Calu3 (cell line): ENCODE data around the gene GUCY2D. TPM values are rescaled to one million over a fixed set of nuclear protein-coding genes. Genes with fewer than 3 reads are reported as not detected.

Experiments used
- BruUV-seq: library from RNA; stranded (reverse); fragments of 400-500 nt; replicated peaks from 2 replicates; lab custom pipeline; 2021; lab: Mats Ljungman, UMichigan
- CTCF ChIA-PET: fragments of 300-600 bp; sonication (Branson Sonifier 250); formaldehyde crosslinking; loops from one replicate; lab custom pipeline; 2022; ENCODE audit warnings: antibody characterized with exemption; lab: Charles Lee
- DNase-seq: peaks from one replicate; pipeline ENCODE4 v3.0.0; 2022
- H3K27ac Mint-ChIP-seq: one replicate; pipeline ENCODE4 v1.8.0; 2022; ENCODE audit warnings: mixed read lengths; ENCODE audit not compliant: unreplicated experiment
- H3K27me3 Mint-ChIP-seq: one replicate; pipeline ENCODE4 v1.8.0; 2022; ENCODE audit warnings: mixed read lengths; ENCODE audit not compliant: unreplicated experiment
- H3K36me3 Mint-ChIP-seq: one replicate; pipeline ENCODE4 v1.8.0; 2022; ENCODE audit warnings: mild to moderate bottlenecking, moderate library complexity, mixed read lengths; ENCODE audit not compliant: insufficient read depth, unreplicated experiment
- H3K4me1 Mint-ChIP-seq: one replicate; pipeline ENCODE4 v1.8.0; 2022; ENCODE audit warnings: mild to moderate bottlenecking, low read depth, mixed read lengths; ENCODE audit not compliant: unreplicated experiment
- H3K4me3 Mint-ChIP-seq: one replicate; pipeline ENCODE4 v1.8.0; 2022; ENCODE audit warnings: mild to moderate bottlenecking, low read depth, moderate library complexity, mixed read lengths; ENCODE audit not compliant: unreplicated experiment
- H3K9me3 Mint-ChIP-seq: one replicate; pipeline ENCODE4 v1.8.0; 2022; ENCODE audit warnings: low read depth, mixed read lengths; ENCODE audit not compliant: unreplicated experiment
- intact Hi-C: fragments of 100-400 bp; cut with micrococcal nuclease; formaldehyde crosslinking; loops from one replicate; pipeline ENCODE4 v1.10.0; 2022; ENCODE audit not compliant: unreplicated experiment
- total RNA-seq: library from RNA; stranded (reverse); gene quantifications from 2 replicates; pipeline ENCODE4 v1.2.3, GENCODE V29; 2022
- TF ChIP-seq, protein P1 (sequence below): fragments of 200-600 bp; IDR thresholded peaks from one replicate; pipeline ENCODE4 v1.8.0; 2022; ENCODE audit warnings: antibody characterized with exemption; ENCODE audit not compliant: unreplicated experiment

GUCY2D gene
- total RNA-seq, 1 experiment from 2014 or later = not detected

DNA sequence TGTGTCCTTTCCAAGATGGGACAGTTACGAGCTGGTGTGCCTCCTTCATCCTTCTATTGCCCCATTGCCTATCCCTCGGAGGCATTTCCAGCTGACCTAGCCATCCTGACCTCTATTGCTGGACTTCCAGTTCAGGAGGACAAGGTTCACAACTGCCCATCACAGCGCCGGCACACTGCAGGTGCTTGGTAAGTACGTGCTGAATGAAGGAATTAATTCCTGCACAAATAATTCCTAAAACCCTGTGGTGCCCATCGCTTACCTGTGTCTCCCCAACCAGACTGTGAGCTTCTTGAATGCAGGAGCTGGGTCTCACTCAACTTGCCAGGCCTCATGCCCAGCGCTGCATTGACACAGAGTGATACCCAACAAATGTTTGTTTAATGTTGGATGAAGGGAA, 49.4 kb downstream of the GUCY2D start:
- no peak overlapping the region for H3K27ac Mint-ChIP-seq
- H3K4me3 Mint-ChIP-seq = no peak overlapping the region
- peaks cover 5% of the 10 kb centered on the region for H3K4me1 Mint-ChIP-seq
- intact Hi-C loops = no loop called here
- TF ChIP-seq, protein P1, sequence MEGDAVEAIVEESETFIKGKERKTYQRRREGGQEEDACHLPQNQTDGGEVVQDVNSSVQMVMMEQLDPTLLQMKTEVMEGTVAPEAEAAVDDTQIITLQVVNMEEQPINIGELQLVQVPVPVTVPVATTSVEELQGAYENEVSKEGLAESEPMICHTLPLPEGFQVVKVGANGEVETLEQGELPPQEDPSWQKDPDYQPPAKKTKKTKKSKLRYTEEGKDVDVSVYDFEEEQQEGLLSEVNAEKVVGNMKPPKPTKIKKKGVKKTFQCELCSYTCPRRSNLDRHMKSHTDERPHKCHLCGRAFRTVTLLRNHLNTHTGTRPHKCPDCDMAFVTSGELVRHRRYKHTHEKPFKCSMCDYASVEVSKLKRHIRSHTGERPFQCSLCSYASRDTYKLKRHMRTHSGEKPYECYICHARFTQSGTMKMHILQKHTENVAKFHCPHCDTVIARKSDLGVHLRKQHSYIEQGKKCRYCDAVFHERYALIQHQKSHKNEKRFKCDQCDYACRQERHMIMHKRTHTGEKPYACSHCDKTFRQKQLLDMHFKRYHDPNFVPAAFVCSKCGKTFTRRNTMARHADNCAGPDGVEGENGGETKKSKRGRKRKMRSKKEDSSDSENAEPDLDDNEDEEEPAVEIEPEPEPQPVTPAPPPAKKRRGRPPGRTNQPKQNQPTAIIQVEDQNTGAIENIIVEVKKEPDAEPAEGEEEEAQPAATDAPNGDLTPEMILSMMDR = no peak
- no peaks in the 10 kb centered on the region for H3K9me3 Mint-ChIP-seq
- no TSS peak for BruUV-seq
- H3K36me3 Mint-ChIP-seq = no peaks in the 10 kb centered on the region
- CTCF ChIA-PET = interaction anchor here (1.3 kb wide), 1 partner anchor 22 kb away, joined by 10 read pairs; no protein-coding TSS in a partner anchor
- peaks cover 17% of the 10 kb centered on the region for H3K27me3 Mint-ChIP-seq
- DNase-seq = no peak

DNA sequence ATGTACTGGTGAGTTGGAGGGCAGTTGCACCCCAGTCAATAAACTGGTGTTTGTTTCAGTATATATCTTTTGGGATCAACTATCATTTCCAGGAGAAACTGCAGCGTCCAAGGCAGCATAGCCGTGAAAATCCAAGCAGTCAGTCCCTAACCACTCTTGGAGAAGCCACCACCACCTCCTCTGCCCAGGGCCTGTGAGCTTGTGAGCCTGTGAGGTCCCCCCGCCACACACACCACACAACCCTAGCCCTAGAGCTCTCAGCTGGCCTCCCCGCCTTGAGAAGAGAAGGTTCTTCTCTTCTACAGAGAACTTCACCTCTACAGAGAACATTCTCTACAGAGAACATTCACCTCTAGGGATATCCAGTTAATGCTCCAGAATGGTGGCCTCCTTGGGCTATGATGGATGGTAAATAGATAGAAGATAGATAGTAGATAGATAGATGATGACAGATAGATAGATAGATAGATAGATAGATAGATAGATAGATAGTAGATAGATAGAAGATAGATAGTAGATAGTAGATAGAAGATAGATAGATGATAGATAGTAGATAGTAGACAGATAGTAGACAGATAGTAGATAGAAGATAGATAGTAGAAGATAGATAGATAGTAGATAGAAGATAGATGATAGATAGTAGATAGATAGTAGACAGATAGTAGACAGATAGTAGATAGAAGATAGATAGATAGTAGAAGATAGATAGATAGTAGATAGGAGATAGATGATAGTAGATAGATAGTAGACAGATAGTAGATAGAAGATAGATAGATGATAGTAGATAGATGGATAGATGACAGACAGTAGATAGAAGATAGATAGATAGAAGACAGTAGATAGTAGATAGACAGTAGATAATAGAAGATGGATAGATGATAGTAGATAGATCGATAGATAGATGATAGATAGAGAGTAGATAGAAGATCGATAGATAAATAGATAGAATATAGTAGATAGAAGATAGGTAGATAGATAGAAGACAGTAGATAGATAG, 50.1 kb downstream of the GUCY2D start:
- TF ChIP-seq, protein P1 = no peak
- no peaks in the 10 kb centered on the region for H3K9me3 Mint-ChIP-seq
- CTCF ChIA-PET = interaction anchor here (1.3 kb wide), 1 partner anchor 21 kb away, joined by 10 read pairs; no protein-coding TSS in a partner anchor
- H3K27me3 Mint-ChIP-seq = peaks cover 18% of the 10 kb centered on the region
- no peak overlapping the region for H3K4me3 Mint-ChIP-seq
- no peak overlapping the region for H3K27ac Mint-ChIP-seq
- H3K4me1 Mint-ChIP-seq = peaks cover 12% of the 10 kb centered on the region
- H3K36me3 Mint-ChIP-seq = no peaks in the 10 kb centered on the region
- DNase-seq = no peak
- no TSS peak for BruUV-seq
- intact Hi-C loops = no loop called here

DNA sequence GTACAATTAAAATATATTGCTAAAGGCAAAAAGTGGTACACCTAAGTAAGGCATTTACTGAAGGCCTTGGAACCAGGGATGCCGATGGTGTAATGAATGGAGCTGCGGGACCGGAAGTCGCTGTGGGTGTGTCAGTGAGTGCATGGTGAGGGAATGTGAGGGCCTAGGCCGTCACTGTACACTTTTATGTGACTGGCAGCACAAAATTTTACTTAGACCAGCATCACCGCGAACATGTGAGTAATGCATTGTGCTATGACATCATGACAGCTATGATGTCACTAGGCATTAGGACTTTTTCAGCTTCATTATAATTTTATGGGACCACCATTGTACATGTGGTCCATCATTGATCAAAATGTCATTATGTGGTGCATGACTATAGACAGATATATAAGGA, 51.2 kb downstream of the GUCY2D start:
- Mint-ChIP-seq H3K4me3 (no peak overlapping the region), H3K36me3 (no peaks in the 10 kb centered on the region), H3K4me1 (peaks cover 13% of the 10 kb centered on the region), H3K27me3 (peaks cover 27% of the 10 kb centered on the region), H3K9me3 (no peaks in the 10 kb centered on the region), H3K27ac (no peak overlapping the region)
- intact Hi-C loops = no loop called here
- no peak for DNase-seq
- TF ChIP-seq, protein P1 = no peak
- CTCF ChIA-PET = no interaction called here
- BruUV-seq = no TSS peak

DNA sequence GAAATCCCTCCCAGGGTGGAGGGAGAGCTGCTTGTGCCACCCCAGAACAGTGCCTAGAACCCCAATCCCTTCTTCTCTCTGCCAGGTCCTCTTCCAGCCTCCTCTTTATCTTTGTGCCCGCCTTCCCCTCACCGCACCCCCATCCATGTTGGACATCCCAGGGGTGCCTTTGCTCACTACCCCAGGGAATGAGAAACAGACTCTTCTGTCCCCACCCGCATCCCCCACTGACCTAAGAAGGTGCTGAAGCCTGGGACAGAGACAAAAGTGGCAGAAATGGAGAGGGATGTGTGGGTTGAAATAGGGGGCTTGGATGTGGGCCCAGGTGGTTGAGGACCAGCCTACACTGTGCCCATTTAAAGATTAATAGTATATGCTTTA, 53.4 kb downstream of the GUCY2D start:
- no peak overlapping the region for H3K4me3 Mint-ChIP-seq
- DNase-seq = no peak
- peaks cover 13% of the 10 kb centered on the region for H3K4me1 Mint-ChIP-seq
- peaks cover 38% of the 10 kb centered on the region for H3K27me3 Mint-ChIP-seq
- no peaks in the 10 kb centered on the region for H3K9me3 Mint-ChIP-seq
- CTCF ChIA-PET = interaction anchor here (1.2 kb wide), 1 partner anchor 59 kb away, joined by 3 read pairs; no protein-coding TSS in a partner anchor
- intact Hi-C loops = no loop called here
- H3K36me3 Mint-ChIP-seq = no peaks in the 10 kb centered on the region
- H3K27ac Mint-ChIP-seq = no peak overlapping the region
- TF ChIP-seq, protein P1 = no peak
- BruUV-seq = no TSS peak
